Measurements from ENCODE around the gene MKNK1.

The MKNK1 gene

DNA sequence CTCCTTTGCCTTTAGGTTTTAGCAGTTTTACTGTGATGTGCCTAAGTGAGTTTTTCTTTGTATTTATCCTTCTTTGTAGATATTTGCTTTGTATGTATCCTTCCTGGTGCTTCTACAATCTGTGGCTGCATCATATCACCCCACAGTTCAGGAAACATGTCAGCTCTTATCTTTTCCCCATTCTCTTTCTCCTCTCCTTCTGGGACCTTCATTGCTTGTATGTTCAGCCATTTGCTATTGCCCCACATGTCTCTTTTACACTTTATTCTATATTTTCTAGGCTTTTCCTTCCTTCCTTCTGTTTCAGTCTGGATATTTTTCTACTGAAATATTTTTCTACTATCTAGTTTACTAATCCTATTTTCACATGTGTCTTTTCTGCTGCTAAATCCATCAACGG, 67.5 kb downstream of the MKNK1 start:
- DNase-seq: no peak

GRCh38 chr1:46535063-46535462, 69.0 kb downstream of the MKNK1 start:
- DNase-seq: peak; percentile 87

- no peak for DNase-seq
Measured at GRCh38 chr1:46533179-46533864, 70.7 kb downstream of the MKNK1 start.

DNA sequence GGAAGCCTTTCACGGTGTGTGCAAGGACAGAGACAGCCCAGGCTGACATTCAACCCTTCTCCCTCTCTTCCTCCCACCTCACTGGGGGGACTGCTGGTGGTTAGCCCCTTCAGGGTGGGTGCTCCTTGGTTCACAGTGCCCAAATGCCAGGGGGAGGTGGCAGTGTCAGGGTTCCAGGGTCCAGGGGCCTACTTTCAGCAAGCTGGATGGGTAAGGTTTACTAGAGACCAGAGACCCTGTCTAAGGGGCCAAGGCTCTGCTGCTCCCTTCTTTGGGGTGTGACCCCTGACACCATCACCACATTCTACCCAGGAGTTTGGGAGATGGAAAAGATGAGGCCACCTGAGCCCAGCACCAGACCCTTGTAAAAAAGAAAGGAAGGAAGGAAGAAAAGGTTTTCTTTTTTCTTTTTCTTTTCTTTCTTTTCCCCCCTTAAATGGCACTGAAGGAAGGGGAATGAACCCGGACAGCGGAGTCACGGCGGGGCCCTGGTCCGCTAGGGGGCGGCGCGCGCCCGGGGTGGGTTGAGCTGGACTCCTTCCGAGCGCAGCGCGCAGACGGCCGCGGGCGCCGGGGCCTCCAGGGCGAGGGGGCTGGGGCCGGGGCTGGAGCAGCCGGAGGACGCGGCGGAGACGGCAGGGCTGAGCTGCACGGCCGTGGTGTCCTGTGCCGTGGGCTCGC, 71.4 kb downstream of the MKNK1 start:
- peak; percentile 80 for DNase-seq

- DNase-seq: no peak
Measured at GRCh38 chr1:46532095-46532494, 72.0 kb downstream of the MKNK1 start.

DNA sequence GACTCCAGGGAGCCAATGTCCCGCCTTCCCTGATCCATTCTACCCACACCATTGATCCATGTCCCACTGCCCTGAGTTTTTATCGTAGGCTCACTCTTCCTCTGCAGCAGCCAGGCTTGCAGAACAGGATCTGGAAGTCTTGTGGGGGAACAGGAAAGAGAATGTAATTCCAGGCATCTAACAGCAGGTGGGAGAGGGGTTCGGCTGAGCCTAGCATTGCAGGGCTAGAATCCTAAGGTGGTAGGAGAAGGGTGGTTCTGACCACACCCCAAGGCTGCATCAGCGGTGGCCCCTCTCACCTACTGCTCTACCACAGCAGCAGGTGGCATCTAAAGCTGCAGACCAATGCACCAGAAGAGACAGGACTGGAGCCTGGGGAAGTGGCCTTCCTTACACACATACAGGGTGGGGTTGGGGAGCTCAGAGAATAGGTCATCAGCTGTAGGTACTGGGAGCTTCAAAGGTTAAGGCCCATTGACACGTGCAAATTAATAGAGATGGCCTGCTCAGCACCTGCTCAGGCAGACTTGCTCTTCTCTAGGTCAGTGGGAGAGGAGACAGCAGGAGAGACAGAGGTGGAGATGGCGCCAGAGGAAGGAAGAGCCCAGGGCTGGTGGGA, 73.2 kb downstream of the MKNK1 start:
- DNase-seq: peak; percentile 78

DNA sequence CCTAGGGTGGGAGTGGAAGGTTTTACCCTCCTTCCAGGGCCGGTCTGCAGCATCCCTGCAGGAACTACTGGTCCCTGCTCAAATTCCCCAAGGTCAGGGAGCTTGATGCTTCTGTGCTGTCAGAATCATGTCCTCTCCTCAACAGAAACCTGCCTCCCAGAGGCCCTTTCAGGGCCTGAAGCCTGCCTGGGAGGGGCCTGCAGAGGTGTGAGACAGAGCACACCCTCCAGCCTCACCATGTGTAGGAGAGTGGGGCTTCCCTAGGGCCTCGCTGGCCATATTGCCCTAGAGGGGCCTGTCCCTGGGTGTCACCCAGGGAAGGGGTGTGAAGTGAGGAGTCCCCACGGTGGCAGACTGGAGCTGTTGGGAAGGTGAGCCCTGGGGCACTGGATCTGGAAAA, 73.8 kb downstream of the MKNK1 start:
- DNase-seq: no peak

DNA sequence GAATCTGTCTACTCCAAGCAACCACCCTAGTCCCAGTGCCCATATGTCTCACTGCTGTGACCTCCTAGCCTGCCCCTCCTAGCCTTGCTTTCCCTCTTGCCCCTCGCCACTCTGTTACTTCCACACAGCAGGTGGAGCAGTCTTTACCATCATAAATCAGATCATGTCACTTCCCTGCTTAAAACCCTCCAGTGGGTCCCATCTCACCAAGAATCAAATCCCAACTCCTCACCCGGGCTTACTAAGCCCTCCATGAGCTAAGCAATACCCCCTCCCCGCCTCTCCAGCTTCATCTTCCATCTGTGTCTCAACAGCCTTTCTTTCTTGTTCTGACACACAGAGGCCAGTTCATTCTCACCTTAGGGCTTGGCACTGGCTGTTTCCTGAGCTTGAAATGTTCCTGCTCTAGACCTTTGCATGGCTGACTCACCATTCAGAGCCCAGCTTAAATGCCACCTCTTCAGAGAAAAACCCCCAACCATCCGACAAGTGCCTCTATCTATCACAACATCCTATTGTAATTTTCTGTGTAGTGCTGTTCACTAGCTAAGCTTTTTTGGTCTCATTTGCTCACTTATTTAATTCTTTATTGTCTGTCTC, 74.9 kb downstream of the MKNK1 start:
- no peak for DNase-seq

- no peak for DNase-seq
Measured at GRCh38 chr1:46528297-46528955, 75.6 kb downstream of the MKNK1 start.

DNA sequence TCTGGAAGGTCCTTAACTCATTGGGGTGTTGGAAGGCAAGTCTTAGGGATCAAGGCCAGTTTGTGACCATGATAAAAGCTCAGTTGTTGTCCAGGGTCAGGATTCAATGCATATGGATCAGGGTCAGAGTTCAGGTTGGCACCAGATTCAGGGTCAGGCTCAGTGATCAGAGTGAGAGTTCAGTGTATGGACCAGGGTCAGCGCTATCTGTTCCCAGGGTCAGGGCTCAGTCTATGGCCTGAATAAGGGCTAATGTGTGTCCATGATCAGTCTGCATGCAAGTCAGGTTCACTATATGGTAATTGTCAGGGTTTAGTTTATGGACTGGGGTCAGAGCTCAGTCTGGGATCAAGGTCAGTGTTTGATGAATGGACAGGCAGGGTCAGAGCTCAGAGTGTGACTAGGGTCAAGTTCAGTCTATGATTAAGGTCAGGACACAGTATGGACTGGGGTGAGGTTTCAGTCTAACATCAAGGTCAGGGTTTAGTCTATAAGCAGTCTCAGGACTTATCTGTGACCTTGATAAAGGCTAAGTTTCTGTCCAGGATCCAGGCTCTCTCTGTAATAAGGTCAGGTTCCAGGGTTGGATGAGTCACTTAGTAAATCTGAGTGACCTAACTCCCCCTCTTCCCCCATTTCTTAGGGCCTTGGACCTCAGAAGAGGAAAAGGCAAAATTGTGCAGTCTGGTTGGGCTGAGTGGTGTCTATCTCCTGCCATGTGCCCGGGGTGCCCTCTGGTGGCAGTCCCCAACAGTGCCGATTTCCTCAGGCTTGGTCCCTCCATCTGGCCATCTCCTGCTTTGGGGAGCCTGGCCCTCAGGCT, 76.4 kb downstream of the MKNK1 start:
- peak; percentile 86 for DNase-seq

- no peak for DNase-seq
Measured at GRCh38 chr1:46526691-46527291, 77.3 kb downstream of the MKNK1 start.

- DNase-seq: no peak
Measured at GRCh38 chr1:46526013-46526690, 77.9 kb downstream of the MKNK1 start.

GRCh38 chr1:46525253-46525983, 78.7 kb downstream of the MKNK1 start:
- DNase-seq: no peak

DNA sequence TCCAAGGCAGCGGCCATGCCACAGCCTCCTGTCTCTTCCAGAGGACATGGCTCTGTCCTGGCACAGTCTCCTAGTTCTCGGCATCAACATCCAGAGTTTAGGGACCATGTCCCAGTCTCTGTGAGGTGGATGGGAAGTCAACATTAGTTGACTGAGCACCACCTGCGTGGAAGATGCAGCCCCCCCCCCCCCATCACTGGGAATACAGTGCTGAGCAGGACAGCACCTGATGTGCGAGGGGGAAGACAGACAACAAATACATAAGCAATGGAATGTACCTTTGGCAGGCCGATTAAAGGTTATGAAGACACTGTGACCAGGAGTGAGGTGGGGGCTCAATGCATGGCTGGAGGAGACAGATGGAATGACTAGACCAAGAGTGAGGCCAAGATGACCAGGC, 79.2 kb downstream of the MKNK1 start:
- DNase-seq: no peak

DNA sequence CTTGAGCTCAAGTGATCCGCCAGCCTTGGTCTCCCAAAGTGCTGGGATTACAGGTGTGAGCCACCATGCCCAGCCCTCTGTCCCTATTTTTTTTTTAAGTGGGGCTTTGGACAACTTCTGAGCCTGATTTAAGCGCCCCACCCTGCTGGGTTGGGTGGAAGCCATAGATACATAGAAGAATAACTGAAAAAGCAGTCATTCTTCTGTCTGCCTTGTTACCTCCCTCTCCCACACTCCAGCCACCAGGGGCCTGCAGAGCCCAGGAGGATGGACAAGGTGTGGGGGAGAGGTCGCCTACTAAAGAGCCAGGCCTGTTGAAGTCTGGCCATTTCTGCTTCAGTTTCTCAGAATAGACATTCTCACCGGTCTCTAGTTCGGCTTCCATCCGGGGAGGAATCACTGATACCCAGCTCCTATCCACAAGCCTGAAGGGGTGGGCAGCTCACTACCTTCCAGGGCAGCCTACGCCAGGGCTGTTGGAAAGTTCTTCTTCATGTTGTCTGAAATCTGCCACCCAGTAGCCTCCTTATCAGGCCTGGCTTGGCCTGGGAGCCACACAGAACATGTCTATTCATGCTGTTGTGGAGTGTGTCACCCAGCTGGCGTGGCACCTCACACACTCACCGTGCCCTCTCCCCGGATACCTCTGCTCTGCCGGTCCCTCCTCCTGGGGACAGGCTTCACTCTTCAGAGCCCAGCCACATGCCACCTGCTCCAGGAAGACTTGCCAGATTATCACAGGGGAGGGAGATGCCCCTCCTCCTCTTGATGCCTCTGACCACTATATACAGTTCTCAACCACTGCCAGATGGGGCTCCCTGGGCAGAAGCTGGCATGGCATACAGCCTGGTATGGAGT, 80.3 kb downstream of the MKNK1 start:
- DNase-seq: no peak

DNA sequence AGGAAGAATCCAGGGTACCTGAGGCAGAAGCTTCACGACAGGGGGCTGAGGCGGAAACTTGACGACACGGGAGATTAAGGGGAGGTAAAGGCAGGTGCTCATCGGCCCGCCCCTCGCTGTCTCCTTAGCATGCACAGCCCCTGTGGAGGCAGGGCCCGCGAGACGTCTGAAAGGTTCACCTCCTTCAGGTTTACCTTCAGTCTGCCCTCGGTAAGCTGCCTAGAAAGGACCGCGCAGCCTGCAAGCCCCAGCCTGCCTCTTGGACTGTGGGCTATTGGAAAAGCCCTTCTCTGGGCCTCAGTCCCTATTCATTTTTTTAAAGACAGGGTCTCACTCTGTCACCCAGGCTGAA, 81.1 kb downstream of the MKNK1 start:
- no peak for DNase-seq

- no peak for DNase-seq
Measured at GRCh38 chr1:46522184-46522968, 81.7 kb downstream of the MKNK1 start.

DNA sequence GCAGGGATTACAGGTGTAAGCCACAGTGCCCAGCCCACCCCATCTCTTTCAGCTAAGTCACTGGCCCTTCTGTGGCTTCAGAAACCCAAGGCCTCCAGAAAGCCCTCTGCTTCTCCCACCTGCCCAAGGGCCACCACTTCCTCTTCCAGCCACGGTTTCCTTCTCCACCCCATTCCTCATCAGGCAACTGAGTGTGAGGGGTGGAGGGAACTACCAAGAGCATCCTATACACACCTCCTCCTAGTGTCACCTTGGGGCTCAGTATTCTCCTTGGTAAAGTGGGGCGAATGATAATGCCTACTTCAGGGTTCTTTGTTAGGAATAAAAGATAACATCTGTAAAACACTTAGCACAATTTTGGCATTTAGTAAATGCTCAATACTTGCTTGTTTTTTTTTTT, 82.7 kb downstream of the MKNK1 start:
- no peak for DNase-seq
